Measurements from ENCODE around the gene ACER2.
"Not testable (repeated sequence)": the region's sequence is repeated elsewhere in the genome, so short reads cannot be mapped to it uniquely, and the experiment has no call there.

The ACER2 gene

DNA sequence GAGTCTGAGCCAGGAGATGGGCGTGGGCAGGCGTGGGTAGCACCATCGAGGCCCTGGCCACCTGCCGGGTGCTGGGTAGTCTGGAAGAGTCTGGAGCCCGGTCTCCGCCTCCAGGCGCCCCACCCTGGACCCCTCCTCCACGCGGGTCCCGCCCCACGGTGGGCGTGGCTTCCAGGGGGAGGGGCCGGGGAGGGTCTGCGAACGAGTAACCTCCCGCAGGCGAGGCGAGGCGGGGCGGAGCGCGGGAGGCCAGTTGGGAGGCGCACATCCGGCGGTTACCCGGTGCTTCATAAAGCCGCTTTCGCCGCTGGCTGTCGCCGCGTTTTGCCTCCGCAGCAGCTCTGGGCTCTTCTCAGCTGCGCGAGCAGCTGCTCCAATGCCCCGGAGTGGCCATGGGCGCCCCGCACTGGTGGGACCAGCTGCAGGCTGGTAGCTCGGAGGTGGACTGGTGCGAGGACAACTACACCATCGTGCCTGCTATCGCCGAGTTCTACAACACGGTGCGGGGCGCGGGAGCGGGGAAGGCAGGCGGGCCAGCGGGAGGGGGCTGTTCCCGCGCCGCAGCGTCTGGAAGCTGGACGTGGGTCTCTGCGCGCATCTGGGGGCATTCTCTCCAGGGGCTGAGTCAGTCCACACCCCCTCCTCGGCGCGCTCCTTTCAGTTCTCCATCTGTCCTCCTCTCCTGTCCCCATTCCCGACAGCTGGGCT is at the start of gene ACER2:
ACER2 (plus strand) TSS at position 317 of the 708 bp plus-strand sequence; CDS start at position 393, 76 bp downstream.
- DNase-seq (ENCODE audit: low read depth), result peak; percentile 89

- DNase-seq (ENCODE audit: low read depth), result no peak
Observed at GRCh38 chr9:19369107-19369506, 39.7 kb upstream of the ACER2 start.

- DNase-seq (ENCODE audit: low read depth), result peak; percentile 42
Observed at GRCh38 chr9:19371942-19372341, 36.9 kb upstream of the ACER2 start.

DNA sequence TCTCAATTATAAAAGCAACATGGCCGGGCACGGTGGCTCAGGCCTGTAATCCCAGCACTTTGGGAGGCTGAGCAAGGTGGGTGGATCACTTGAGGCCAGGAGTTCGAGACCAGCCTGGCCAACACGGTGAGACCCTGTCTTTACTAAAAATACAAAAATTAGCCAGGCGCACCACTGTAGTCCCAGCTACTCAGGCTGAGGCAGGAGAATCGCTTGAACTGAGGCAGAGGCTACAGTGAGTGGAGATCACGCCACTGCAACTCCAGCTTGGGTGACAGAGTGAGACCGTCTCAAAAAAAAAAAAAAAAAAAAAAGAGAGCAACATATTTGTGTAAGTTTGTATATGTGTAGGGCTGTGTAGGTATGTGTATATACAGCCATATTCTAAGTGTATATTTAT is 36.2 kb upstream of the ACER2 start:
- DNase-seq (ENCODE audit: low read depth), result no peak

GRCh38 chr9:19373527-19373926 is 35.3 kb upstream of the ACER2 start:
- DNase-seq (ENCODE audit: low read depth), result no peak

DNA sequence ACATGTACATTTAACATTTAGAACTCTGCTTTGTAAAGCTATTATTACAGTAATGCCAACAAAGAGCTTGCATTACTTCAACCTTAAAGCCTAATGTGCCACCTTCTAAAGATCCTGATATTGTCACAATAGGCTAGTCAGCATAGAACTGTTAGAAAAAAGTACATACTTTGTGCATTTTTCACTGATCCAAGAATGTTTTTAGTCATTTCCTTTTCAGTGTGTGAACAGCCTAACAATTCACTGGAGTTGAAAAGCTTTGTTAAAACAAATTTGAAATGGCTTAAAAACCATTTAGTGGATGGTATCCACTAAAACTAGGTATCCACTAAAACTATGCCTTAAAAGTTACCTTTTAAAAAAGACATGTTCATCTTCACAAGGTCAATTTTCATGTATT is 33.3 kb upstream of the ACER2 start:
- DNase-seq (ENCODE audit: low read depth), result peak; percentile 52

GRCh38 chr9:19376931-19377330 is 31.9 kb upstream of the ACER2 start:
- no peak for DNase-seq (ENCODE audit: low read depth)

- no peak for DNase-seq (ENCODE audit: low read depth)
Observed at GRCh38 chr9:19378164-19378563, 30.6 kb upstream of the ACER2 start.

- DNase-seq (ENCODE audit: low read depth), result no peak
Observed at GRCh38 chr9:19378647-19379046, 30.2 kb upstream of the ACER2 start.

GRCh38 chr9:19379283-19379682 is 29.5 kb upstream of the ACER2 start:
- no peak for DNase-seq (ENCODE audit: low read depth)

DNA sequence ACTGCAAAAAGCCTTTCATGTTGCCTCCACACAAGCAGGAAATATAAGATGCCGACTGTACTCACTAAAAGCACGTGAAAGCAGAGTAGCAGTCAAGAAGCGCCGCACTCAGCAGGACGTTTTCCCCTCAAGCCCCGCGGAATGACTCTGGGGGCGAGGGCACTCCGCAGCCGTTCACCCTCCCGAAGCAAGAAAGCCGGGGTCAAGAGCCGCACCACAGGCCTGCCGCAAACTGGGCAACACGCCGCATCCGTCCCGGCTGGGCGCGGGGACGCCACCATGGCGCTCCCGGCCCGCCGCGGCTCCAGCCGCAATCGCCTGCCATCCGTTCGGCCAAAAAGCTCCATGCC is 29.1 kb upstream of the ACER2 start:
- peak; percentile 34 for DNase-seq (ENCODE audit: low read depth)

DNA sequence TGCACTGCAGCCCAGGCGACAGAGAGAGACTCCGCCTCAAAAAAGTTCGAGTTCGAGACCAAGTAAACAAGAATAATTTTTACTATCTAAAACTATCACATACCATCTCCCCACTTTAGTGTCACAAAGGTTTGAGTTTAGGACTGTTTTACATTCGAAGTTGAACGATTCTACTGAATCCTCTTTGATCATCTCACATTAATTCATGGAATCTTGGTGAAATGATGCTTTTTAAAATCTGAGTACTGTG is 28.1 kb upstream of the ACER2 start:
- DNase-seq (ENCODE audit: low read depth), result no peak

GRCh38 chr9:19381656-19382055 is 27.2 kb upstream of the ACER2 start:
- DNase-seq (ENCODE audit: low read depth), result no peak

DNA sequence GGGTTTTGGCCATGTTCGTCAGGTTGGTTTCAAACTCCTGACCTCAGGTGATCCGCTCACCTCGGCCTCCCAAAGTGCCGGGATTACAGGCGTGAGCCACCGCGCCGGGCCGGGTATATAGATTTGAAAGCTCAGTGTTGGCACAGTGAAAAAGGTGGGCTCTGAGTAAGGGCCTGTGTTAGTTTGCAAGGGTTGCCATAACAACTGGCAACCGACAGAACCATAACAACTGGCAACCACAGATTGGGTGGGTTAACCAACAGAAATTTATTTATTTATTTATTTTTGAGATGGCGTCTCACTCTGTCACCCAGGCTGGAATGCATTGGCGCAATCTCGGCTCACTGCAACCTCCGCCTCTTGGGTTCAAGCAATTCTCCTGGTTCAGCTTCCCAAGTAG is 23.6 kb upstream of the ACER2 start:
- not testable (repeated sequence) for DNase-seq (ENCODE audit: low read depth)

DNA sequence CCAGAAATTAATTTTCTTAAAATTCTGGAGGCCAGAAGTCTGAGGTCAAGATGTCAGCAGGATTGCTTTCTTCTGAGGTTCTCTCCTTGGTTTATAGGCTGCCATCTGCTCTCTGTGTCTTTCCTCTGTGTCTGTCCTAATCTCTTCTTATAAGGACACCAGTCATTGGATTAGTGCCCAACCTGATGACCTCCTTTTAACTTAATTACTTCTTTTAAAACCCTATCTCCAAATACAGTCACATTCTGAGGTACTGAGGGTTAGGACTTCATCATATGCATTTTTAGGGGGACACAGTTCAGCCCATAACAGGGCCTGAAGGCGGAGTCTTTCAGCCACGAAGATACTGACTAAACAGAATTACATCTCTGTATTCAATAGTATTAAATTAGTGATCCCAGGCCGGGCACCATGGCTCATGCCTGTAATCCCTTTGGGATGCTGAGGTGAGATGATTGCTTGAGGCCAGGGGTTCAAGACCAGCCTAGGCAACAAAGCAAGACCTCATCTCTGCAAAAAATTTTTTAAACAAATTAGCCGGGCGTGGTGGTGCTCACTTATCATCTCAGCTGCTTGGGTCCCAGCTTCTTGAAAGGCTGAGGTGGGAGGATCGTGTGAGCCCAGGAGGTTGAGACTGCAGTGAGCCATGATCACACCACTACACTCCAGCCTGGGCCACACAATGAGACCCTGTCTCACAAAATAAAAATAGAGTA is 22.9 kb upstream of the ACER2 start:
- DNase-seq (ENCODE audit: low read depth), result no peak

- no peak for DNase-seq (ENCODE audit: low read depth)
Observed at GRCh38 chr9:19386502-19387044, 22.2 kb upstream of the ACER2 start.

- no peak for DNase-seq (ENCODE audit: low read depth)
Observed at GRCh38 chr9:19387317-19387716, 21.5 kb upstream of the ACER2 start.

DNA sequence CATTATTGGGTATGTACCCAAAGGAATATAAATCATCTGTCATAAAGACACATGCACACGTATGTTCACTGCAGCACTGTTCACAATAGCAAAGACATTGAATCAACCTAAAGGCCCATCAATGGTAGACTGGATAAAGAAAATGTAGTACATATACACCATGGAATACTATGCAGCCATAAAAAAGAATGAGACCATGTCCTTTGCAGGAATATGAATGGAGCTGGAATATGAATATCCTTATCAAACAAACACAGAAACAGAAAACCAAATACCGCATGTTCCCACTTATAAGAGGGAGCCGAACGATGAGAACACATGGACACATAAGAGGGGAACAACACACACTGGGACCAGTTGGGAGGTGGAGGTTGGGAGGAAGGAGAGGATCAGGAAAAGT is 19.3 kb upstream of the ACER2 start:
- DNase-seq (ENCODE audit: low read depth), result not testable (repeated sequence)

GRCh38 chr9:19397845-19398244 is 11.0 kb upstream of the ACER2 start:
- DNase-seq (ENCODE audit: low read depth), result no peak

DNA sequence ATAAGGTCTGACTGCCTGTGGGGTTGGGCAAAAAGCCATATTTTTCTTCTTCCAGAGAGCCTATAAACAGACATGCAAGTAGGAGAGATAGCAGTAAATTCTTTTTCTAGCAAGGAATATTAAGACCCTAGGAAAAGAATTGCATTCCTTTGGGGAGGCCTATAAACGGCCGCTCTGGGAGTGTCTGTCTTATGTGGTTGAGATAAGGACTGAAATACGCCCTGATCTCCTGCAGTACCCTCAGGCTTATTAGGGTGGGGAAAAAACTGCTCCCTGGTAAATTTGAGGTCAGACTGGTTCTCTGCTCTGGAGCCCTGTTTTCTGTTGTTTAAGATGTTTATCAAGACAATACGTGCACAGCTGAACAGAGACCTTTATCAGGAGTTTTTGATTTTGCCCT is 5.6 kb upstream of the ACER2 start:
- DNase-seq (ENCODE audit: low read depth), result not testable (repeated sequence)

DNA sequence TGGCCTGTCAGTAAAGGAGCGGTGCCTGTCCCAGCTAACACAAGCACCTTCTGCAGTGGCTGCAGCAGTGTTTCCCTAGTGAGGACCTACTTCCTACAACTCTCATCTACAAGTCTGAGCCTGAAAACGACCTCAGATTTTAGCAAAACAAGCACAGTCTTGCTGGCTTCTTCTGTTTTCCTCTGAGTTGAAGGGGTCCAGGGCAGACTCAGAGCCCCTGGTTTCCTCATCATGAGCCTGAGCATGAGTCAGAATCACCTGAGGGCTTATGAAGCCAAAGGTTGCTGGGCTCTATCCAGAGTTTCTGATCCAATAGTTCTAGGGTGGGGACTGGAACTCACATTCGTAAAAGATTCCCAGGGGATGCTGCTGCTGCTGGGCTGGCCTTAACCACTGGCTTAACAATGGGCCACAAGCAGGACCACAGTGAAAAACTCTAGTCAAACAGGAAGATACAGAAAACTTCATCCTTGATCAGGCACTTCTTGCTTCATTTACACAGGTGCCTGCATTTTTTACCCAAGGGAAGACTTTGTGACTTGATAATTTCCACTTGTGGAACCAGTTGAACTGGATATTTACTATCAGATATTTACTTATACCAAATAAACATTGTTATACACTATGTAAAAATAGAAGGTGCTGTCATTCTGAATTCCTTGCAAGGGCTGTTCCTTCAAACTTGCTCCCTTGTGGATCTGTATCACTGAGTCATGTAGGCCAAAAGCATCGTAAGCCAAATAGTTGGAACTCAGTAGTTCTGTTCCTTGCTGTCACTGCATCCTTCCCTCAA is 4.3 kb upstream of the ACER2 start:
- DNase-seq (ENCODE audit: low read depth), result no peak

DNA sequence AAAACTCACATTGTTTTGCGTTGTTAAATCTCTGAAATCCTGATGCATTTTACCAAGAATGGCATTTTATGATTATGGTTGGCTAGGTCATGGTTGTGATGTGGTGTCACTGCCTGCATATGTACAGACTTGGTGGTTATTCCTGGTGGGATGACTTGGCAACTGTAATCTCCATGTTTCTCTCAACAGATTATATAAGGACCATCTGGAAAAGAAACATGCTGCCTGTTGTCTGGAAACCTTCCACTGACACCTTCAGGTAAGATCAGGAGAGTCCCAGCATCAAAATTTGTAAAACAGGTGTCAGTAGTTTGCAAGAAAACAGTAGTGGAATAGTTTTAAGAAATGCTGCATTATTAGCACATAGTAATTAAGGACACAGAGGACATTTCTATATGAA is 3.0 kb upstream of the ACER2 start:
- no peak for DNase-seq (ENCODE audit: low read depth)

DNA sequence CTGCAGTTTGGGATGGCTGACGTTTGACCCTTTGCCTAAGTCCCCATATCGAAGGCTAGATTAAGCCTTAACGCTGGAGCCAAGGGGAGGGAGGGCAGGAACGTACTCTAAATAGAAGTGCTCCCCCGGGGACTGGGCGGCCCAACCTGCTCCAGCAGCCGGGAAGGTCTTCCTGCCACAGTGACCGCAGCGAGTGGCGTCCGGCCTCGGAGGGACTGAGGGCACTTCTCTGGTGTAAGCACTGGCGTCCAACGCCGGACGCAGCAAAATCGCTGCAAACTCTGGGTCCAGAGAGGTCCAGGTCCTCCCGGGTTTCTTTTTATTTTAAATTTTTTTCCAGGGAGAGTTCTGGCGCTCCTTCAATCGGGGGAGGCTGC is 505 bp upstream of the ACER2 start:
- DNase-seq (ENCODE audit: low read depth), result no peak
